LNCAP (cell line): ENCODE results near the gene COL4A1.

Experiments
- TF ChIP-seq, protein P1 (sequence below): fragments of 450-650 bp; IDR thresholded peaks from 2 replicates; pipeline ENCODE4 v1.5.1; 2017; ENCODE audit warnings: mild to moderate bottlenecking

The COL4A1 gene

GRCh38 chr13:110271313-110271712 is 35.6 kb downstream of the COL4A1 start:
- TF ChIP-seq, protein P1, sequence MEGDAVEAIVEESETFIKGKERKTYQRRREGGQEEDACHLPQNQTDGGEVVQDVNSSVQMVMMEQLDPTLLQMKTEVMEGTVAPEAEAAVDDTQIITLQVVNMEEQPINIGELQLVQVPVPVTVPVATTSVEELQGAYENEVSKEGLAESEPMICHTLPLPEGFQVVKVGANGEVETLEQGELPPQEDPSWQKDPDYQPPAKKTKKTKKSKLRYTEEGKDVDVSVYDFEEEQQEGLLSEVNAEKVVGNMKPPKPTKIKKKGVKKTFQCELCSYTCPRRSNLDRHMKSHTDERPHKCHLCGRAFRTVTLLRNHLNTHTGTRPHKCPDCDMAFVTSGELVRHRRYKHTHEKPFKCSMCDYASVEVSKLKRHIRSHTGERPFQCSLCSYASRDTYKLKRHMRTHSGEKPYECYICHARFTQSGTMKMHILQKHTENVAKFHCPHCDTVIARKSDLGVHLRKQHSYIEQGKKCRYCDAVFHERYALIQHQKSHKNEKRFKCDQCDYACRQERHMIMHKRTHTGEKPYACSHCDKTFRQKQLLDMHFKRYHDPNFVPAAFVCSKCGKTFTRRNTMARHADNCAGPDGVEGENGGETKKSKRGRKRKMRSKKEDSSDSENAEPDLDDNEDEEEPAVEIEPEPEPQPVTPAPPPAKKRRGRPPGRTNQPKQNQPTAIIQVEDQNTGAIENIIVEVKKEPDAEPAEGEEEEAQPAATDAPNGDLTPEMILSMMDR: no peak

- TF ChIP-seq, protein P1: no peak
These were observed 36.5 kb downstream of the COL4A1 start for GRCh38 chr13:110270507-110270906.

DNA sequence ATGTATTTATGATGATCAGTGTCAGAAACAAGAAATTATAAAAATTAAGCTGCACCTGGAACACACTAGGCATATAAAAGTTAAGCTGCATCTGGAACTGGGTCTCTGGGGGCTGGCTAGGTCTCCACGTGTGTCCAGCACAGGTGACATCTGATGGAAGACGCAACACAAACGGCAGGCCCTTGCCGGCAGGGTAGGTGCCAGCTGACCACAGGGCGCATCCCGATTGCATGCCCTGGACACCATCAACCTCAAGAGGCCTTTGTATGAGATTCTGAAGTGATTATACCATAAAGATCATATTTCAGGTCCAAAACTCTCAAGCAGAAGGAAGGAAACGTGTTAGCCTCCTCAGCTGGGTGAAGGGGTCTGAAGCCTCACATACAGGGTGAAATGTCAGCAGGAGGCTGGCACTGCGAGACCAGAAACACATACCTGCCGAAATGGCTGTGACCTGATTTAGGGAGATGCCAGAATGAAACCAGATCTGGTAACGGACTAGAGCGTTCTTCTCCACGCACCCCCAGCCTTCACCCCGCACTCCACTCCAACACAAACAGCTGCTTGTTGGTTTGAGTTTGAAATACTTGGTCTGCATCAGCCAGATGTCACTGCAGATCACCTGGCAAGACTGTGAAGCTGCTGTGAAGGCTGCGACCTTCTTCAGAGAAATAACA is 37.3 kb downstream of the COL4A1 start:
- TF ChIP-seq, protein P1: no peak

- TF ChIP-seq, protein P1: no peak
These were observed 38.3 kb downstream of the COL4A1 start for GRCh38 chr13:110268576-110269185.

GRCh38 chr13:110268061-110268460 is 38.9 kb downstream of the COL4A1 start:
- TF ChIP-seq, protein P1: no peak

GRCh38 chr13:110266983-110267382 is 40.0 kb downstream of the COL4A1 start:
- TF ChIP-seq, protein P1: no peak

GRCh38 chr13:110266431-110266809 is 40.5 kb downstream of the COL4A1 start:
- TF ChIP-seq, protein P1: no peak
